Activated naive CD4-positive, alpha-beta T cell treated with anti-CD3 and anti-CD28 coated beads, Interleukin-2, amount 50 U/mL, for 16 hours (primary cell): ENCODE results near the gene FRMD4A.
"Not testable (repeated sequence)": the region's sequence is repeated elsewhere in the genome, so short reads cannot be mapped to it uniquely, and the experiment has no call there.

Experiments
- DNase-seq: peaks from one replicate; pipeline ENCODE4 v3.0.0-alpha.2; 2020

The FRMD4A gene

DNA sequence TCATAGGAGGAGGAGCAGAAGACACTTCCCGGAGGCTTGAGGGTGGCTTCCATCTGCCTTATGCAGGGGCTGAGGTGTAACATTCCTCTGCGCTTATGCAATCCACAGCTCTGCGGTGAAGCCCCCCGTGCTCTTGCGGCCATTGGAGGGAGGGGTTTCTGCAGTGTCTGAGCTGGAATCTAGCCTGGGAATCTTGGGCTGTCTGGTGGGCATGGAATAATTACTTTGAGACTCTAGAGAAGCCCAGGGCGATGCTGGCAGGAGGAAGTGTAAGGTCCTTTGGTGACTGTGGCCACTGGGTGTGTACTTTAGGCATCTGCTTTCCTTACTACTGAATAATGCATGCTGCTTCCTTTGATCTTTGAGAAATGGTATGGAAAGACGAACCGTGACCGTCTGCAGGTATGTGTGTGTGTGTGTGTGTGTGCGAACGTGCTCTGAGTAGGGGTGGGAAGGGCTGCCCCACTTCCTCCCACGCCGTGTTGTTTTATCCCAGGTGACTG, 563.0 kb downstream of the FRMD4A start:
- DNase-seq = no peak

DNA sequence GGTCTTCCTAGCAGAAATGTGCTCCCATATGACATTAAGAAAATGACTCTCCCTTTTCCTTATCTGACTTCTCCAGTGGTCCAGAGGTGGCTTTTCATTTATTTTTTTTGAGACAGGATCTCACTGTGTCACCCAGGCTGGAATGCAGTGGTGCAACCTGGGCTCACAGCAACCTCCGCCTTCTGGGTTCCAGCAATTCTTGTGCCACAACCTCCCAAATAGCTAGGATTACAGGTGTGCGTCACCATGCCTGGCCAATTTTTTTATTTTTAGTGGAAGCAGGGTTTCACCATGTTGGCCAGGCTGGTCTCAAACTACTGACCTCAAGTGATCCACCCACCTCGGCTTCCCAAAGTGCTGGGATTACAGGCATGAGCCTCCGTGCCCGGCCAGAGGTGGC, 563.6 kb downstream of the FRMD4A start:
- DNase-seq = not testable (repeated sequence)

DNA sequence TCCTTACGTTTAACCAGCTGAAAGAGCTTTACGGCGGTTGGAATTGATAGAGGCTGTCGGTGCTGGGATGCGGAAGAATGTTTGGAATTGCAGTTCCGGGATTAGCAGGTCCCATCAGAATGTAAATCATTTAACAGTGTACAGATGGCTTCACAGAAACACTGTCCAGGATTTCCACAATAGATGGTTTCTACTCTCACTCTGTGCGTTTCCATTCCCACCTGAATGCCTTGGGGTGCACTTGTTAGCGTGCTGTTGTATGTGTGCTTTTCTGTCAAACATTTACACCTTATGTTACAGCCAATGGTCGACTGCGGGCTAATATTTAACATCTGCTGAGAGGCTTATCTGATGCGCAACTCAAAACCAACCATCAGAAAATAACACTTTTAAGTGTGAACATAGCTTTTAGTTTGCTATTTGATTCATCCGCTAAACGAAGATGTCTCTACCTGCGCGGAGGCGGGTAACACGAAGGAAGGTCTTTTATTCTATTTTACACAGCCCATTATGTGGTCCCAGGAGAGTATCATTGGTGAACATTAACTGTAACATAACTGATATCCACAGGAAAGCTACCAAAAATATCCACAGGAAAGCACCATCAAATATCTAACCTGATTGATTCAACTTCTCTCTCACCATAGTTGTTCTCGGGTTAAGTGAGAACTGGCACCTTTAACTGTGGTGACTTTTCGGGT, 564.9 kb downstream of the FRMD4A start:
- no peak for DNase-seq

DNA sequence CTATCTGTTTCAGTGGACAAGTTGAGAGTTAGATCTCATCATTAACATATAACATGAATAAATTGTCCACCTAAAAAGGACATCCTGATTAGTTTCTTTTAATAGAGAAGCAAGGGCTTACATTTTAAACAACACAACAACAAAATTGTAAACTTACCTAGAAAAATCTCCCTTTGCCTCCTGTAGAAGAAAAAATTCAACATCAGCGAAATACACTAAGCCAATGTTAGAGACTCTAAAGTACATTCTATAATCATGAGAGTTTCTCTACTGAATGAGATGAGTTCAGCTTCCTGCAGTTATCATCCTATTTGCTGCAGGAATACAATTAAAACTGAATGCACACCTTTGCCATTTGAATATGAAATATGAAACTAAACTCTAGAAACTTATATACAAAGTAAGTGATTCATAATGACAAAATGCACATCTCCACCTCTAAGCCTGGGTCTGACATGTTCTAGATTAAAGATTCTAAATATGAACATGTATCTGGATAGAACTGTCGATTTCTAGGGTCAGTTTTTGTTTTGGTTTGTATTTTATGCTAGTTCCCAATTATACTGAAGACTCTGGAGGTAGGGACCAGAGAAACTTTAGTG, 569.1 kb downstream of the FRMD4A start:
- no peak for DNase-seq

DNA sequence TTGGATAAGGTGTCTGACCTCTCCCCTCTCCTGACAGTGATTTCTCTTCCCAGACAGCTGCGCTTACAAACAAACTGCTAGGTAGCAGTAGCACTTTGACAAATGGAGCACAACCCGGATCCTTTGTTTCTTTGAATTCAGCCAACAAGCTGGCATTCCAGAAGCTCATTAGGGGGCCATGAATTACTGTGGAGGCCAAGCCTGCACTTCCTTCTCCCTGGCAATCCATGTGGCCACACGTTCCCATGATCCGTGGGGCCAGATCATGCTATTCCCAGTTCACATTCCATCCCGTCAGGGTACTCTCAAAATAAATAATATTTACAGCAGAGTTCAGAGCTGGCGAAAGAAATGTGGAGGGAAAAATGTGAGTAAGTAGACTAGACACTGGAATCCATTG, 571.6 kb downstream of the FRMD4A start:
- no peak for DNase-seq

DNA sequence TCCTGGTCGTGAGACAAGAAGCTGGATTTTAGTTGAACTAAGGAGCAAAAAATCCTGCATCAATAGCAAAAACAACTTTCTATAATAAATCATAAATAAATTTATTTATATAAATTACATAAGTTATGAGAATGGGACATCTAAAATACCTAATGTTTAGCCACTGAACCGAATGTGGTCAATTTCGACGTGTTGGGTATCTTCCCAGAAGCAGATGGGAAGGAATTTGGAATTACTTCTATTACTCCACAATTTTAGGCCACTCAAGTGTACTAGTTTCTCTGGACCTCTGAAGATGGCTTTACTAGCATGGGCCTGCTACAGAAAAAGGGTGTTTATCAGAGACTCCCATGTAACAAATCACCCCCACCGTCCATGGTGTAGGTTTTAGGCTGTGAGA, 572.0 kb downstream of the FRMD4A start:
- no peak for DNase-seq

DNA sequence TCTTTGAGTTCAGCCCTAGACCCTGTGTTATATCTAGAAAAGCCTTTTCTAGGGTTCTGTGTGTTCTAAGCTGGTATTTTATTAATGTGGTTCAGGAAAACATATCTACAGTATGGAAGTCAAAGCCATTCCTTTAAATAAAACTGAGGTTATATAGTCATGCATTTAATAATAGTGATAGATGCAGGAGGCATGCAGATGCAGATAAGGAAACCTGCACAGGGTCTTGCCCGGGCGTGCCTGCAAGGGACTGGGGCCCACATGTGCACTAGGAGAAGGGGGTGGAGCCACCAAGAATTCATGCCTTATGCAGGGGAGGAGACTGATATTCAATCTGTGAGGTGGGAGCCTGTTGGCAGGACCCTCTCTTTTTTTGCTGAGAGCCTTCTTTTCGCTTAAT, 572.4 kb downstream of the FRMD4A start:
- no peak for DNase-seq

DNA sequence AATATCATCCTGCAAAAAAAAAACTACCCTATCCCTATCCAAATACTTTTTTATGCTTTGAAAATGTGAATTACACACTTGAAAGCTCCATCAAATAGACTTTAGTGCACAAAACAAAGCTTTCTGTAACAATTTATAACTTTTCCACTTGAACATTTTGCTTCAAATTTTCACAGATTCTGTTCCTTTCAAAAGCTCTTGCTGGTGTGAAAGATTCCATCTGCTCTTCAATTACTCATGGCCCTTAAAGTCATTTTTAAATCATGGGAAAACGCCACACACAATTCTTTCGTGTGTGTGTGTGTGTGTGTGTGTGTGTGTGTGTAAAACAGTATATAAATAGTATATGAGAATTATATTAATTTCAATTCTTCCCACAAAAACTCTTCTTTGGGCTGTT, 576.4 kb downstream of the FRMD4A start:
- DNase-seq = no peak

DNA sequence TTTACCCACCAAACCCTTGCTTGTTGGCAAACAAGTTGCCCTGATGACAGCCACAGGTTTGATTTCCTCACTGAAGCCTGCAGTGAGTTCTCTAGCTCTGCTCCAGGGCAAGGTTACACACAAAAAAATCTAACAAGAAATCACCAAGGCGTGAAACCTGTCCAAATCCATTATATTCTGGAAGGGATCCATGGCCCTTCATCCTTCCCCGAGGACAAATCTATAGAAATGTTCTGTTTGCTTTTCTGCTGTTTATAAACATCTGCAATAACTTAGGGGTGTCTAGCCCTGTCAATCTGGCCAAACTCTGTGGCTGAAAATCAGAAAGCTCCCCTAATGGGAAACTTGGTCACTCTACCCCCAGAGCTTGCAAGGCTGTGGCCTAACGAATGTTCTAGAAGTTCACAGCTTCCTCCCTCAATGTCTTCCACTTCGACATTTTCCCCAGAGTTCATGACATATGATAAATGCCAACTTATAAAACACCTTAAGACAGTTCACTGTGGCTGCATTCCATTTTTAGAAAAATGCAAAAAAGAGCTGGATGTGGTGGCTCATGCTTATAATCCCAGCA, 579.4 kb downstream of the FRMD4A start:
- no peak for DNase-seq

DNA sequence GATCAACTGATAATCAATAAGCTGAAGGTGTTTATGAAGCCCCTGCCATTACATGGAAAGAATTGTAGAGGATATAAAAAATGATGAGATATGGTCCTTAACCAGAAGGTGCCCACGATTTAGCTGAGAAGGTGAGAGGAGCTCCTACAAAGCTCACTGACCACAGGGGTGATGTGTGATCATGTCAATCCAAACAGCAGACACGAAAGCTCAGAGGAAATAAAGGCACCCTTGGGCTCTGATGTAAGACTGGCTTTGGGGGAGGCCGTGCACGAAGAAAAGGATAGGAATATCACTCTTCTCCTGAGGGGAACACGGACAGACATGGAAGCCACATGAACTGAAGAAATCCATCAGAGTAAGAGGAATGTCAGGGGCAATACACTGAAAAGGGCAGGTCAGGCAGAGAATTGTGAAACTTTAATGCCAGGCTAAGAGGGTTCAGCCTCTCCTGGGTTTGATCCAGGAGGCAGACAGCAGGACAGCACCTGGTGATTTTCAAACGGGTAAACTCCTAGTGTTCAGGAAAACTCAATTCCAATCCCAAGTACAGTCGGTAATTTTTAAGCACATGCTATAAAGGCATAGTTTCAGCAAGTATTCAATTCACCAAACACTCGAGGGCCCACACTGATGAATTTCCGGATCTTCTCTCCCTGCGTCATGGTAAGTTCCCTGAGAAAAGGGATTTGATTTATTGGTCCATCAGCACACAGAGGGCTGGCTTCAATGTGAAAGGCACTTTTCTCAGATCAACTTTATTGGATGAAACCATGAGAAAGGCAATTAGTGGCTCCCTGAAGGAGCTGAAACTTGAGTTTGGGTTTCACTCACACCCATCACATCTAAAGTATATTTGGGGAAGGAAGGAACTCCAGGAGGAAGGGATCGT, 580.2 kb downstream of the FRMD4A start:
- DNase-seq = no peak

DNA sequence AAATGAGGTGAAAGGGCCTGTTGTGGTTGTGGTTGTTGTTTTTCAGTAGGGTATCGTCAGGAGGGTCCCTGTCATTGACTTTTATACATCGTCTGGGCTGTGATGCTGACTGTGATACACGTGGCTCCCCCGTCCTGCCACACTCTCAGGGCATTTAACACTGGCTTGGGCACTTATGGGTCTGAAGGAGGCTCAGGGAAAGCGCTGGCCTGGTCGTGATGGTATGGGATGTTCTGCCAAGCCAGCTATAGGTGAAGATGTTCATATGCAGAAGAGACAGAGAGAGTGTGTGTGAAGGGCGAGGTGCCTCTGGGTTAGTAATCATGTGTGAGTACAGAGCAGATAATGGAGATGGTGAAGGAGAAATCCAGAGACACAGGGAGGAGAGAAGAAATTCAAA, 585.5 kb downstream of the FRMD4A start:
- no peak for DNase-seq

DNA sequence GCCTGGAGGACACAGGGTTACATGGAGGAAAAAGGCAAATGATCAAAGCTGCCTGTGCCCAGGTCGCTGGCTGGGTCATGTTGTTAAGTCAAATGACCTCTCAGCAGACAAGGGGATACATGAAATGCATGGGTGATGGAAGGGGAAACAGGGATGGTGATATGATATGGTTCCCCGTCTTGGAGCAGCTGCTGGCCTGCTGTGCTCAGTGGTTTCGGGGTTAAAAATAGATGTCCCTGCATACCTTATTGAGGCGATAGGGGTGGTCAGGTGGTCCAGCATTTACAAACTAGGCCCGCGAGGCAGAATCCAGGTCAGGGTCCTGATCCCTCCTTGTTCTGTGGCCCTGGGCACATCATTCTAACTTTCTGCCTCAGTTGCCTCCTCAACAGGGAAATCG, 586.8 kb downstream of the FRMD4A start:
- DNase-seq = no peak

DNA sequence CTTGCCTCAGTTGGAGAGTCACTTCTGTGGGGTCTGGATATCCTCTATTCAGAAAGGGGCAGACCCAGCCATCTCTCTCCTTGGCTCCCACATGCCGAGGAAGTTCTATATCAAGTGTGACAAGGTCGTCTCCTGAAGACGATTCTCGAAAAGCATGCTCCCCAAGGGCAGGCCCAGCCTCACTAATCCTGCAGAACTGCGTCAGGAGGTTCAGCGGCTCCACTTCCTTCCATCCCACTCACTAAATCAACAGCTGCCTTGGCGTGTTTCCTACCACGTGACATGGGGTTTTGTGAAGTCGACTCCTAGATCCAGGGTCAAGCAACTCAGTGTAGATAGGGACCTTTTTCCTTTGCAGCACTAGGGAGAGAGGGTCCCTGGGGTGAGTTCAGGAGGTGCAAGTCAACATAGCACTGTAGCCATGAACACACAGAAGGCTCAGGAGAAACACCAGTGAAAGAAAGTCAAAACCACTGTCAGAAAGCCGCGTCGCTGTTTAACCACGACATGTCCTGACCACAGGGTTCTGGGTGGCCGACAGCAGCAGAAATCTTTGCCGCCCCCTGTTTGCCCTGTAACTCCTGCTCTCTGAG, 587.5 kb downstream of the FRMD4A start:
- no peak for DNase-seq

DNA sequence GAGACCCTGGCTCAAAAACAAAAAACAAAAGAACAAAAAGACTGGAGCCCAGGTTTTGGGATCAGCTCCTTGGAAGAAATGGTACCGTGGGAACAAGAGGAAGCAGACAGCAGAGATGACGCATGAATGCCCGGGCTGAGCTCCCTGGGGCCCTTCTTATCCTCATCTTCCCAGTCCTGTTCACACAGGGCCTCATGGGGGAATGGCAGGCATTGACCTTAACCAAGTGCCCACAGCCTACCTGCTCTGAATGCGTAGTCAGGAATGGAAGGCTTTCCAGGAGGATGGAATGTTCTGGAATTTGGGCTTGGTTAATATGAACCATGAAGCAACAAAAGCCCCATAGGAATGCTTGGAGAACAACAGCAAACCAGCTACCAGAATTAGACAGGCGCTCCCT, 589.3 kb downstream of the FRMD4A start:
- DNase-seq = no peak

DNA sequence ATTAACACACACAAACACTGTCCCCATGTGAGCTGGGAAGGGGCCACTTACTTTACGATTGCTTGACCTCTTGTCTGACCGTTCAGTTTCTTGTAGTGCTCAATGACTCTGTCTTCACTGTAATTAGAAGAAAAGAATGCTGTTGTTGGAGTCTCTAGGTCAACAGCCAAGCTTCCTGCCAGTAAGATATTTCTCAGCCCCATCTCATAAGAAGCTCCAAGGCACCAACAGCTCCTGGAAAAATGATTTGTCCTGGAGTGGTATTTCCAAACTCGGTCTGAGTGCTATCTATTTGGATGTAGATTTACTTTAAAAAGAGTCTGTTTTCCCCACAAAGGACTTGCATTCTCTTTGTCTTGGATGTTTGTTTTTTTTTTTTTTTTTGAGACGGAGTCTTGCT, 590.3 kb downstream of the FRMD4A start:
- DNase-seq = no peak

DNA sequence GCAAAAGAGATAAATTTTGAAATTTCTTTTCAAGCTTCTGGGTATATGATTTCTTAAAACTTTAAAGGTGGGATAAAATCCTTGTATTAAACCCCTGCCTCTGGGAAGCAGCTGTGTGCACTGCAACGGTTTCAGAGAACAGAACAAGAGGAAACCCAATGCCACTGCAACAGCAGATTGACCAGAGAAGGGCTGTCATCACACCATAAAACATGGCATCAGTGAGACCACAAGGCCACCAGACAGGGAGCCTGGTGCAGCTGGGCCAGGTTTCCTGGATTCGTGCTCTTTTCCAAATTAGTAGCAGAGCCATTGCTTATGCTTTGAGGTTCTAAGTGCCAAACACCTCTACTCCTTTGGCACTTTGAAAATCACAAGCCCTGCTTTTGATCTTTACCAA, 591.5 kb downstream of the FRMD4A start:
- no peak for DNase-seq

DNA sequence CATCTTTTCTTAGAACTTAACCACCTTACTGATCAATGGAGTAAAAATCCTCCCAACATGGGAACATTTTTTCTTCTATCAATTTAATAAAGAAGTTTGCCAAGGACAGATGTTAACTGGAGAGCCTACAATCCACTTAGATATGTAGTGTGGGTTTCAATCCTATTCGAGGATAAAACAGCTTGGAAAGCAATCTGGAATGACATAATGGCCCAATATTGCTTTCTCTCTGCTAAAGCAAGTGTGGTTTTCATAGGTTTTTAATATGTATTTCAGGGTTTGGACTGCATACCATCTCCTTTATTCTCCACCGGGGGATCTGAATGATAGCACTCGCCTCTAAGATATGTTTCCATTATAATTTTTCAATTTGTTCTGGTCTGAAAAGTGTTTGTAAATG, 594.2 kb downstream of the FRMD4A start:
- no peak for DNase-seq

DNA sequence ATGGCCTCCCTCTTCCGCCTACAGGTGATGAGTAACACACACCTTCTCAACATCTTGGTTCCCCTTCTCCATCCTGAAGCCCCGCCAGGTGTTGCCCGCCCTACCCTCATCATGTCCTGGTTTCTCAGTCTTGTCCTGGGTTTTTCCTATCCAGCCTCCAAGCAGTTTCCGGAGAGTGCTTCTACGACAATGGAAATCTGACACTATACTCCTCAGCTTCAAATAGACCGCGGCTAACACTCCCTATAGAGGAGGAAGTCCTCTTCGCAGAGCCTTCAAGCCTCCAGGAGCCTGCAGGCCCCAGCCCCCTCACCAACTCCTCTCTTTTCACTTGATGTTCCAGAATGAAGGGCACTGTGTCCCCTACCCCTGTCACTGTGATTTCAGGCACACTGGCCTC, 596.6 kb downstream of the FRMD4A start:
- DNase-seq = no peak

DNA sequence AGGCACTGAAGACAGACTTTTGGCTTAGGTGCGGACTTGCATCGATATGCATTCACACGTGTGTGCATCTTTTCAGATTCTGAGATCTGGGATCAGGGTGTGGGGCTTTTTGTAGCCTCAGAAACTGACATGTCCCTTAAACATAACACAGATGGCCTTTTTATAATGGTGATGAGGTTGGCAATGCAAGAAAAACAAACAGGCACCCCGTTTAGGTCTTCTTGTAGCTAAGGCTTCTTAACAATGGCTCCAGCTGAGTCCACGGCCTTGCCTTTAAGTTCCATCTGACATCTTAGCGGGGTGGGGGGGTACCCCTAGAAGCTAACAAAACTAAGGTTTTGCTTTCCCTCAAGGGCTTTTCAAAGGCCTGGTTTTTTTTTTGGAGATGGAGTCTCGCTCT, 597.7 kb downstream of the FRMD4A start:
- DNase-seq = no peak

DNA sequence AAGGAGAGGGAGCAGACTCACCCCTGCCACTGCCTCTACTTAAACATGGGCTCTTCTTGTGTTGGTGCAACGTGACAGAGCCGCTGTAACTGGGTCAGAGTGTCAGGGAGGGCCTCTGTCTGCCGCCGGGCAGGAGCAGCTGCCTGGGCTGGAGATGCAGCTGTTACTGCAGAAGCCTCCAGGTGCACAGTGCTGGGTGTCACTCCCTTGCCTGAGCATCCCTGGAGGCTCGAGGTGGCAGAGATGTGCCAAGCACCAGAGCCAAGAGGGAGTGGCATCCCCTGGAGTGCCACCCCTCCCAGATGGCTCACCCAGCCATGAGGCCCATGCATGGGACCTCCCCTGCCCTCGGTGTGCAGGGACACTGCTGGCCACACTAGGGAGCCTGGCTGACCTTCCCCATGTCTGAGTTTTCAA, 598.3 kb downstream of the FRMD4A start:
- DNase-seq = no peak

DNA sequence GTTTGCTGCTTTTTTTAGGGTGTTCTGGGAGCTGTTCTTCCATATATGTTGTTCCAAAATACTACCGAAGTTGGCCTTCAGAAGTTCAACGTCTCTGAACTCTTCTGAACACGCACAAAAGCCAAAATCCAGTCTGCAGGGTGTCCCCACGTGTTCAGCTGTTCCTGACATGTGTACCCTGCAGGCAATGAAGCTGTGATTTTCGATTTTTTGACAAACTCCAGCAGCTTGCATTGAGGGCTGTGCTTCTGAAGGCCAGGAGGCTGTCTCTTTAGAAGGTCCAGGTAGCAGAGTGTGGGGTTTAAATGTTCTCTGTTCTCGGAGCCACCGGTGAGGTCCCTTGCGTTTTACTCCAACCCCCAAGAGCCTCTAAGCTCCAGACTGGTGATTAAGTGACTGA, 598.9 kb downstream of the FRMD4A start:
- DNase-seq = no peak

DNA sequence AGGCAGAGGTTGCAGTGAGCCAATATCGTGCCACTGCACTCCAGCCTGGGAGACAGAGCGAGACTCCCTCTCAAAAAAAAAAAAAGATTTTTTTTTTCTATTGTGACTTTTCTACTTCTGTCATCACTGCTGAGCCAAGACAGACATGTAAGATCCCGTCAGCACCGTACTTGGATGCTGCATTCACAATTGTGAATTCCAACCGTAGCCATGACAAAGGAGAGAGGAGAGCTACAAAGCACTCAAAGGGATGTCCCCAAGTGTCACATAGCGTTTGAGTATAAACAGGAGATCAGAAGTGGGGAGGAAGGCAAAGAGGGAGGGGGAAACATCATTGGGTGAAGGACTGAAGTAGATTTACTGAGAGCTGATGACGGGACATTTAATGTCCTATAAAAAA, 599.8 kb downstream of the FRMD4A start:
- DNase-seq = no peak

DNA sequence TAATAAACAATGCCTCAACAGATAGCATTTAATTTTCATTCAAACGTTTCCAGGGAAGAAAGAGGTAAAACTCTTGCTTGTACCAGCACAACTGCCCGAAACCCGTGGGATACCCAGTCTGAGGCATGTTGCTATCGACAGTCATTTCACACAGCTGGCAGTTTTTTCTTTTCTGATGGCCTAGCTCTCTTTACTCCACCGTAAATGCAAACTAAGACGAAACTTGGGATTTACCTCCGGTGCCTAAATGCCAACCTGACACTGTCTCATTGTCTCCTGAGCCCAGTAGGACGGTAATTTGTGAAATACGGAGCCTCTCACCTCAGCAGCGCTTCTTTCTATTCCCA, 600.4 kb downstream of the FRMD4A start:
- no peak for DNase-seq
